Astrocyte (in vitro differentiated cells and primary cell): Measurements from ENCODE around the gene UCHL5. TPM values are rescaled to one million over a fixed set of nuclear protein-coding genes. Genes with fewer than 3 reads are reported as not detected.

Source experiments
- DNase-seq: peaks from one replicate; pipeline ENCODE4 v3.0.0-alpha.2; 2010; ENCODE audit warnings: low read depth
- FAIRE-seq: peaks from 2 replicates; lab custom pipeline; 2011; peaks lifted over from hg19 to GRCh38; lab: Jason Lieb, UNC
- H2AFZ ChIP-seq: 2 replicates; pipeline ENCODE4 v1.6.0; 2012; ENCODE audit warnings: low read depth, low read length, inconsistent platforms
- H3K27ac ChIP-seq: 2 replicates; pipeline ENCODE4 v1.5.1; 2011; ENCODE audit warnings: low read depth, low read length, inconsistent platforms
- H3K27me3 ChIP-seq: 2 replicates; pipeline ENCODE4 v1.6.0; 2011; ENCODE audit warnings: low read length, inconsistent platforms; ENCODE audit not compliant: insufficient read depth
- H3K36me3 ChIP-seq: 2 replicates; pipeline ENCODE4 v1.5.1; 2011; ENCODE audit warnings: low read length, inconsistent platforms; ENCODE audit not compliant: insufficient read depth
- H3K4me1 ChIP-seq: 2 replicates; pipeline ENCODE4 v1.5.1; 2011; ENCODE audit warnings: low read length, inconsistent platforms; ENCODE audit not compliant: insufficient read depth
- H3K4me2 ChIP-seq: 2 replicates; pipeline ENCODE4 v1.6.0; 2012; ENCODE audit warnings: low read length, inconsistent platforms
- H3K4me3 ChIP-seq: 2 replicates; pipeline ENCODE4 v1.5.1; 2011; ENCODE audit warnings: low read depth, mild to moderate bottlenecking, low read length, inconsistent platforms; ENCODE audit not compliant: insufficient read depth
- H3K79me2 ChIP-seq: 2 replicates; pipeline ENCODE4 v1.6.0; 2012; ENCODE audit warnings: mild to moderate bottlenecking, low read length, inconsistent platforms; ENCODE audit not compliant: insufficient read depth
- H3K9ac ChIP-seq: 2 replicates; pipeline ENCODE4 v1.6.0; 2012; ENCODE audit warnings: mild to moderate bottlenecking, low read length, inconsistent platforms
- H3K9me3 ChIP-seq: 2 replicates; pipeline ENCODE4 v1.5.1; 2012; ENCODE audit warnings: low read depth, mild to moderate bottlenecking, low read length, inconsistent platforms; ENCODE audit not compliant: insufficient read depth
- H4K20me1 ChIP-seq: 2 replicates; pipeline ENCODE4 v1.6.0; 2012; ENCODE audit warnings: low read length, inconsistent platforms; ENCODE audit not compliant: insufficient read depth
- H3K27ac Mint-ChIP-seq: one replicate; pipeline ENCODE4 v1.8.0; 2021; ENCODE audit warnings: mild to moderate bottlenecking, mixed read lengths; ENCODE audit not compliant: unreplicated experiment
- H3K27me3 Mint-ChIP-seq: one replicate; pipeline ENCODE4 v1.8.0; 2021; ENCODE audit warnings: low read depth, mixed read lengths; ENCODE audit not compliant: unreplicated experiment
- H3K36me3 Mint-ChIP-seq: one replicate; pipeline ENCODE4 v1.8.0; 2021; ENCODE audit warnings: low read depth, mixed read lengths; ENCODE audit not compliant: unreplicated experiment
- H3K4me1 Mint-ChIP-seq: one replicate; pipeline ENCODE4 v1.8.0; 2021; ENCODE audit warnings: low read depth, mixed read lengths; ENCODE audit not compliant: unreplicated experiment
- H3K4me3 Mint-ChIP-seq: one replicate; pipeline ENCODE4 v1.8.0; 2021; ENCODE audit warnings: mild to moderate bottlenecking, moderate library complexity, mixed read lengths; ENCODE audit not compliant: unreplicated experiment
- H3K9me3 Mint-ChIP-seq: one replicate; pipeline ENCODE4 v1.8.0; 2021; ENCODE audit warnings: mild to moderate bottlenecking, mixed read lengths; ENCODE audit not compliant: unreplicated experiment
- EZH2 ChIP-seq: IDR thresholded peaks from 2 replicates; pipeline ENCODE4 v1.6.1; 2012; ENCODE audit warnings: mild to moderate bottlenecking, low read length, inconsistent platforms; ENCODE audit not compliant: insufficient read depth
- total RNA-seq: library from RNA; stranded (reverse); gene quantifications from 2 replicates; pipeline ENCODE4 v1.2.1, GENCODE V29; 2021
- TF ChIP-seq, protein P1 (sequence below): IDR thresholded peaks from 2 replicates; pipeline ENCODE4 v1.5.1; 2011; ENCODE audit warnings: low read depth, mild to moderate bottlenecking, inconsistent platforms, low read length, moderate library complexity; ENCODE audit not compliant: insufficient read depth

Gene UCHL5
- total RNA-seq, 1 donor from 2014 or later: 33.3 TPM

DNA sequence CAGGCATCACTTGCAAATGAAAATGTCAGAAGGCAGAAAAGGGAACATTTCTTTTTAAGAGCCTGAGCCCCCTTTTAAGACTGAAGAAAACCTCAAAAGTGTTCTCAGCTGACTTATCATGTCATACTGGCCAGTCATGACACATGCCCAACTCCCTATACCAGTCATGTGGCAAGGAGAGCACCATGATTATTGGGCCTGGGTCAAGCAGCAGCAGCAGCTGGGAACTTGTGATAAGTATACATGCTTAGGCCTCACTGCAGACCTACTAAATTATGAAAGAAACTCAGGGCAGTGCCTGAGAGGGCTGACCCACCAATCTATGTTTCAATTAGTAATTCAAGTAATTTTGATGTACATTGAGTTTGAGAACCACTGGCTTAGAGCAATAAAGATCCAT lies 8.9 kb upstream of the UCHL5 start:
- H3K36me3 ChIP-seq: peaks cover 4% of the 10 kb centered on the region
- peaks cover 97% of the 10 kb centered on the region for H3K79me2 ChIP-seq
- FAIRE-seq (no peak), DNase-seq (no peak)
- peaks cover 6% of the 10 kb centered on the region for H3K4me1 ChIP-seq
- H3K27ac ChIP-seq: no peak overlapping the region
- H3K27me3 Mint-ChIP-seq: no peaks in the 10 kb centered on the region
- no peak overlapping the region for H3K9ac ChIP-seq
- peaks cover 54% of the 10 kb centered on the region for H4K20me1 ChIP-seq
- no peak overlapping the region for H3K4me3 ChIP-seq
- no peak for TF ChIP-seq EZH2
- TF ChIP-seq, protein P1, sequence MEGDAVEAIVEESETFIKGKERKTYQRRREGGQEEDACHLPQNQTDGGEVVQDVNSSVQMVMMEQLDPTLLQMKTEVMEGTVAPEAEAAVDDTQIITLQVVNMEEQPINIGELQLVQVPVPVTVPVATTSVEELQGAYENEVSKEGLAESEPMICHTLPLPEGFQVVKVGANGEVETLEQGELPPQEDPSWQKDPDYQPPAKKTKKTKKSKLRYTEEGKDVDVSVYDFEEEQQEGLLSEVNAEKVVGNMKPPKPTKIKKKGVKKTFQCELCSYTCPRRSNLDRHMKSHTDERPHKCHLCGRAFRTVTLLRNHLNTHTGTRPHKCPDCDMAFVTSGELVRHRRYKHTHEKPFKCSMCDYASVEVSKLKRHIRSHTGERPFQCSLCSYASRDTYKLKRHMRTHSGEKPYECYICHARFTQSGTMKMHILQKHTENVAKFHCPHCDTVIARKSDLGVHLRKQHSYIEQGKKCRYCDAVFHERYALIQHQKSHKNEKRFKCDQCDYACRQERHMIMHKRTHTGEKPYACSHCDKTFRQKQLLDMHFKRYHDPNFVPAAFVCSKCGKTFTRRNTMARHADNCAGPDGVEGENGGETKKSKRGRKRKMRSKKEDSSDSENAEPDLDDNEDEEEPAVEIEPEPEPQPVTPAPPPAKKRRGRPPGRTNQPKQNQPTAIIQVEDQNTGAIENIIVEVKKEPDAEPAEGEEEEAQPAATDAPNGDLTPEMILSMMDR: no peak
- no peak overlapping the region for H3K27ac Mint-ChIP-seq
- H3K27me3 ChIP-seq: no peaks in the 10 kb centered on the region
- no peaks in the 10 kb centered on the region for H3K9me3 Mint-ChIP-seq
- H3K4me2 ChIP-seq: no peak overlapping the region
- peaks cover 15% of the 10 kb centered on the region for H3K4me1 Mint-ChIP-seq
- H3K36me3 Mint-ChIP-seq: peaks cover 2% of the 10 kb centered on the region
- no peaks in the 10 kb centered on the region for H3K9me3 ChIP-seq
- no peak overlapping the region for H3K4me3 Mint-ChIP-seq
- no peak overlapping the region for H2AFZ ChIP-seq

DNA sequence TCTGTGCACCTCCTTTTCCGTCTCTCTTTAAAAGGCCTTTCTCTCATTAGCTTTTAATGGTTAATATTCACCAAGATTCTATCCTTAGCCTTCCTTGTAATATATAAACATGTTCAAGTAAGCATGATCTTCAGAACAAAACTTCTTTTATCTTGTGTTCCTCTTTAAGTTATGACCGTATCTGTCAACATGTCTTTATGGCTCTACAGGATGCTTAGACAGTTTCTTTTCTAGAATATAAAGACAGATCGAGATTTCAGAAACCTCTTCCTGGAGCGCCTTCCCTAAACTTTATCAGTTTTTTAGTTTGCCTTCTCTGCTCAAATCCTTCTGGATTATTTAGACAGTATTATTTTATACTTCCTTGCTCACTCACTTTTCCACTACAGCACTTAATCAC lies 7.4 kb upstream of the UCHL5 start:
- Mint-ChIP-seq H3K27ac (no peak overlapping the region), H3K4me3 (no peak overlapping the region), H3K27me3 (no peaks in the 10 kb centered on the region), H3K4me1 (peaks cover 15% of the 10 kb centered on the region), H3K9me3 (no peaks in the 10 kb centered on the region), H3K36me3 (peaks cover 2% of the 10 kb centered on the region)
- peaks cover 4% of the 10 kb centered on the region for H3K36me3 ChIP-seq
- no peak overlapping the region for H3K4me3 ChIP-seq
- H3K4me2 ChIP-seq: no peak overlapping the region
- peaks cover 6% of the 10 kb centered on the region for H3K4me1 ChIP-seq
- no peaks in the 10 kb centered on the region for H3K27me3 ChIP-seq
- TF ChIP-seq, protein P1: no peak
- TF ChIP-seq EZH2: no peak
- H3K79me2 ChIP-seq: peaks cover 98% of the 10 kb centered on the region
- H3K27ac ChIP-seq: no peak overlapping the region
- H2AFZ ChIP-seq: no peak overlapping the region
- H3K9me3 ChIP-seq: no peaks in the 10 kb centered on the region
- DNase-seq: no peak
- no peak overlapping the region for H3K9ac ChIP-seq
- H4K20me1 ChIP-seq: peaks cover 56% of the 10 kb centered on the region
- FAIRE-seq: no peak

DNA sequence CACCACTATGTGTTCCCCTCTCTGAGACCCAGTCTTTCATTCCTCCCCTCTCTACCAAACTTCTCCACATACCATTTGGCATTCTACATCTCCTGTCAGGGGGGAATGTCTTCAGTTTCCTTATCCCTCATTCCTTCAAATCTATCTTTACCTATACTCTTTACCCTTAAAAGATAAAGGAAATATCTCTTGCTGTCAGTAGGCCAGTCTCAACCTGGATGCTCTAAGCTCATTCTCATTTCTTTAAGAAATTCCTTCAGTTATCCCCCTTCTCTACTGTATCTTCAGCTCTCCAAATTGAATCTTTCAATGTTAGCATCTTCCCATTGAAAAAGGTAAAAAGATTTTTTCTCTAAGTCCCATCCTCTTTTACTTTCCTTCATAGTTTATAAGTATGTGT lies 6.8 kb upstream of the UCHL5 start:
- H3K27ac ChIP-seq: no peak overlapping the region
- H4K20me1 ChIP-seq: peaks cover 56% of the 10 kb centered on the region
- Mint-ChIP-seq H3K27ac (no peak overlapping the region), H3K36me3 (peaks cover 2% of the 10 kb centered on the region), H3K27me3 (no peaks in the 10 kb centered on the region), H3K4me3 (peak overlapping the region; percentile 1), H3K9me3 (no peaks in the 10 kb centered on the region), H3K4me1 (peaks cover 13% of the 10 kb centered on the region)
- H3K9ac ChIP-seq: no peak overlapping the region
- H3K79me2 ChIP-seq: peaks cover 99% of the 10 kb centered on the region
- DNase-seq (no peak), FAIRE-seq (no peak)
- H3K4me2 ChIP-seq: no peak overlapping the region
- no peaks in the 10 kb centered on the region for H3K27me3 ChIP-seq
- no peak overlapping the region for H3K4me3 ChIP-seq
- no peak for TF ChIP-seq EZH2
- TF ChIP-seq, protein P1: no peak
- no peak overlapping the region for H2AFZ ChIP-seq
- no peaks in the 10 kb centered on the region for H3K9me3 ChIP-seq
- peaks cover 4% of the 10 kb centered on the region for H3K36me3 ChIP-seq
- peaks cover 4% of the 10 kb centered on the region for H3K4me1 ChIP-seq
